DMS79 treated with DMSO at 0.1 percent for 48 hours (cell line): Measurements from ENCODE around the gene SAMD10.
A peak's percentile ranks its signal among the peaks of the same experiment; 100 is the strongest.
"Not testable (repeated sequence)": the region's sequence is repeated elsewhere in the genome, so short reads cannot be mapped to it uniquely, and the experiment has no call there.

Source experiments
- DNase-seq: peaks from one replicate; lab custom pipeline; 2025; lab: John Stamatoyannopoulos, UW

Gene SAMD10

DNA sequence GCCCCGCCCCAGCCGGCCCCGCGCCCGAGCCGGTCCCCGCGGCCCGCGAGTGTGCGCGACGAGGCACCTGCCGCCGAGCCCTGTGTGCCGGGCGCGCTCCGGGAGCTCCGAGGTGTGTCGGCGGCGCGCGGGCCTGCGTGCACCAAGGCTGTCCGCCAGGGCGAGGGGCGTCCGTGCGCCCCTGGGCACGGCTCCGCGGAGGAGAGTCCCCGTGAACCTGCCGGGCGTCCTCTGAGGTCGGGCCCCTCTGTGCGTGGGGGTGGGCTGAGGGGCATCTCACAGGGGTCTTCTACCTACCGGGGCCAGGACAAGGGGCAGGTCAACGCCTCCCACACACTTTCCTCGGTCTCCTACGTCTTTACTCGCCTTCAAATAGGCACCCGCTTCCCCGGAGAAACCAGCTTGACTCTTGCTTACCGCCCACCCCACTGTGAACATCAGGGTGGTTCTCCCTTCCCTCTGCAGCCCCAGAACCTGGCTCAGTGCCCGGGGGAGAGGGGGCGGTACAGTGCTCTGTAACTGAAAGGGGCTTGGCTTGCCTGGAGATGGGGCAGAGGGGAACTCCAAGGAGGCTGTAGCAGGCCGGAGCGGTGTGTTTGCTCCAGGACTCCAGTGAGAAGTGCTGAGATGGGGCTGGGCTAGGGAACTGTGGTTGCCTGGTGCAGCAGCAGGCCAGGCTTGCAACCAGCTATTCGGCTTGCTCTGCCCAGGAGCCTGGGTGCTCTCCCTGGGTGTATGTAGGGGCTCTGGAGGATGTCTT is at the start of gene SAMD10:
Gene SAMD10 (minus strand): TSS at position 86 of the 760 bp plus-strand sequence. CDS start 175 bp downstream, outside the sequence.
- peak; percentile 80 for DNase-seq

- no peak for DNase-seq
Observed at GRCh38 chr20:64027981-64028685, 48.7 kb upstream of the SAMD10 start.

GRCh38 chr20:64025826-64026412 is 46.5 kb upstream of the SAMD10 start:
- DNase-seq, result no peak

GRCh38 chr20:64025101-64025825 is 45.8 kb upstream of the SAMD10 start:
- no peak for DNase-seq

GRCh38 chr20:64024141-64024990 is 44.9 kb upstream of the SAMD10 start:
- DNase-seq, result no peak

DNA sequence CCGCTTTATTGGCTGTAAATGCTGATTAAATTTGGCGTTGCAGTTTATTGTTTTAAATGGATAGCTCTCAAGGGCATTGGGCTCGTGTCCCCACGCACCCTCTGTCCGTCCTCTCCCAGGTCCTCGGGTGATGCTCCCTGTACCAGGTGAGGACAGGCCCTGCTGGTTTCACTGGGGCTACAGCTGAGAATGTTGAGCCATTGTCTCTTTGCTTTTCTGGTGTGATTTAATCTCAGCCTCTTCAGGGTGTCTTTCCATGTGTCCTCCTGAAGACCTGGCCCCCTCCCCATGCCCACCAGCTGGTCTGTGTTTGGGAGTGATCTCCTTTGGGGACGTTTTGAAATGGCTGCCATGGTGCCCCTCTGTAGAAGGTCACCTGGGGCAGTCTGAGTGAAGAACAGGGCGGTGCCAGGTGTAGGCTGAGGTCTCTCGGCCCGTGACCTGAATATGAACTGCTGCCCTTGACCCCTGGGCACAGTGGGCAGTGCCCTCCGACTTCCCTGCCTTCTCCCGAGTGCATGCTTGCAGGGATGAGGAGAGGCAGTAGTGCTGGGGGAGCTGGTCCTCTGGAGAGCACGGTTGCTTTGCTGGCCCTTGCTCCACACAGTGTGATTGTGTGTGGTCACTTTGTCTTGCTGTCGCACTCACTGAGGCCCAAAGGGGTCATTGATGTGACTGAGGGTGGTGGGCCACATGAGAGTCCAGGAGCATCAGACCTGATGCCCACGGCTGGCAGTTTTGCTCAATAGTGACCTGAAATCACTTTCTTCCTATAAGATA is 44.1 kb upstream of the SAMD10 start:
- DNase-seq, result no peak

GRCh38 chr20:64022671-64023360 is 43.4 kb upstream of the SAMD10 start:
- DNase-seq, result no peak

- DNase-seq, result no peak
Observed at GRCh38 chr20:64021124-64021975, 41.9 kb upstream of the SAMD10 start.

- DNase-seq, result no peak
Observed at GRCh38 chr20:64015635-64016034, 36.2 kb upstream of the SAMD10 start.

DNA sequence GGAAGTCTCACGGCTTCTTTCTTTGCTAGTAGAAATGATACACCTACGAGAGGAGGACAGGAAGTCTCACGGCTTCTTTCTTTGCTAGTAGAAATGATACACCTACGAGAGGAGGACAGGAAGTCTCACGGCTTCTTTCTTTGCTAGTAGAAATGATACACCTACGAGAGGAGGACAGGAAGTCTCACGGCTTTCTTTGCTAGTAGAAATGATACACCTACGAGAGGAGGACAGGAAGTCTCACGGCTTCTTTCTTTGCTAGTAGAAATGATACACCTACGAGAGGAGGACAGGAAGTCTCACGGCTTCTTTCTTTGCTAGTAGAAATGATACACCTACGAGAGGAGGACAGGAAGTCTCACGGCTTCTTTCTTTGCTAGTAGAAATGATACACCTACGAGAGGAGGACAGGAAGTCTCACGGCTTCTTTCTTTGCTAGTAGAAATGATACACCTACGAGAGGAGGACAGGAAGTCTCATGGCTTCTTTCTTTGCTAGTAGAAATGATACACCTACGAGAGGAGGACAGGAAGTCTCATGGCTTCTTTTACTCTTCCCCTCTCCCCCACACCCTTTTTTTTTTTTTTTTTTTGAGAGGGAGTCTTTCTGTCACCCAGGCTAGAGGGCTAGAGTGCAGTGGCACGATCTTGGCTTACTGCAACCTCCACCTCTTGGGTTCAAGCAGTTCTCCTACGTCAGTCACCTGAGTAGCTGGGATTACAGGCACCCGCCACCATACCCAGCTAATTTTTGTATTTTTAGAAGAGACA is 33.1 kb upstream of the SAMD10 start:
- not testable (repeated sequence) for DNase-seq

- DNase-seq, result no peak
Observed at GRCh38 chr20:64011366-64011779, 31.9 kb upstream of the SAMD10 start.

- no peak for DNase-seq
Observed at GRCh38 chr20:64010711-64011237, 31.3 kb upstream of the SAMD10 start.

DNA sequence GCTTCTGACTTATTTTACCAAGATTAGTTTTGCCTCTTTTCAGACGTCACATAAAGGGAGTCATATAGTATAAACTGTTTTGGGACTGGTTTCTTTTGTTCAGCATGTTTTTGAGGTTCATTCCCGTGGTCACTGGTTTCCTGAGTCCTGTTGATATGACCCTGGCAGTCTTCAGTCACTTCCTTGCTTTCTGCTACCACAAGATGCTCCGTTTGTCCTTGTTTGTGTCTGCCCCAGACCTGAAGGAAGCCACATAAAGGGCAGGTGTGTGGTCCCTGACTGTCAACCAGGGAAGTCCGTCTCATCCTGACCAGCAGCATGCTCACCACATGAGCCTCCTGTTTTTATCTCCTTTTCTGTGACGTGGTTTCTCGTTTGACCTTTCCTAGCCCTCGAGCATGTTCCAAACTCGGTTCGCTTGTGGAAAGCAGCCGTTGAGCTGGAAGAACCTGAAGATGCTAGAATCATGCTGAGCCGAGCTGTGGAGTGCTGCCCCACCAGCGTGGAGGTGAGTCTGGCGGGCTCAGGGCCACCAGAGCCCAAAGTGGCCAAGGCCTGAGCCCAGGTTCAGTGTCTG is 30.5 kb upstream of the SAMD10 start:
- no peak for DNase-seq

DNA sequence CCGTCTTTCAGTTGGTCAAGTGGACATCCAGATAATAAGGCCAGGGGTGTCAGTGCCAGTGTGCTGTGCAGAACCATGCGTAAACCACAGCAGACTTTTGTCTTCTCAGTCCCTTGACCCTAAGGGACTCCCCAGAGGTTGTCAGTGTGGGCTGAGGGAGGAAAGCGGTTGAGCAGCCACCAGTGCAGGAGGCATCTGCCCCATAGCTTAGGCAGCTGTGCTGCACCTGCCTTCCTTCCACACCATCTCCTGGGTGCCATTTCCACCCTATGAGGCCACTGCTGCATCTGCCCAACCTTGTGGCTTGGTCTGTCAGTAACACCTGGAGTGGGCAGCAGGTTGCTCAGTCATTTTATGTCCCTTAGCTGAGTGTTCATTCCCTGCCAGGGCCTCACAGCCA is 27.5 kb upstream of the SAMD10 start:
- no peak for DNase-seq

GRCh38 chr20:64006490-64006889 is 27.0 kb upstream of the SAMD10 start:
- no peak for DNase-seq

- DNase-seq, result no peak
Observed at GRCh38 chr20:64005394-64005793, 26.0 kb upstream of the SAMD10 start.

GRCh38 chr20:64003960-64004725 is 24.7 kb upstream of the SAMD10 start:
- peak; percentile 84 for DNase-seq
